Endodermal cell (in vitro differentiated cells): Measurements from ENCODE around the gene CREG1. TPM values are rescaled to one million over a fixed set of nuclear protein-coding genes. Genes with fewer than 3 reads are reported as not detected.

Experiments
- DNase-seq: peaks from one replicate; pipeline ENCODE4 v3.0.0-alpha.2; 2017
- H3K27ac ChIP-seq: 2 replicates; pipeline ENCODE4 v1.5.1; 2013; ENCODE audit warnings: mild to moderate bottlenecking, low read depth, low read length, moderate library complexity
- H3K27me3 ChIP-seq: 2 replicates; pipeline ENCODE4 v1.6.1; 2013; ENCODE audit warnings: mild to moderate bottlenecking, low read length, moderate library complexity; ENCODE audit not compliant: insufficient read depth, control insufficient read depth, poor library complexity, severe bottlenecking
- H3K36me3 ChIP-seq: 2 replicates; pipeline ENCODE4 v1.7.0; 2013; ENCODE audit warnings: mild to moderate bottlenecking, low read length, moderate library complexity; ENCODE audit not compliant: control insufficient read depth, insufficient read depth
- H3K4me1 ChIP-seq: one replicate; pipeline ENCODE4 v1.7.0; 2013; ENCODE audit warnings: low read length; ENCODE audit not compliant: control insufficient read depth, insufficient read depth
- H3K4me3 ChIP-seq: 2 replicates; pipeline ENCODE4 v1.5.1; 2013; ENCODE audit warnings: mild to moderate bottlenecking, low read length, moderate library complexity
- H3K9ac ChIP-seq: 2 replicates; pipeline ENCODE4 v1.6.1; 2013; ENCODE audit warnings: mild to moderate bottlenecking, low read length, moderate library complexity; ENCODE audit not compliant: poor library complexity, severe bottlenecking; ENCODE audit errors: extremely low read depth
- H3K9me3 ChIP-seq: 2 replicates; pipeline ENCODE4 v1.6.1; 2013; ENCODE audit warnings: mild to moderate bottlenecking, low read length, moderate library complexity; ENCODE audit not compliant: control insufficient read depth
- H3K27ac Mint-ChIP-seq: 2 replicates; pipeline ENCODE4 v1.8.0; 2020; ENCODE audit warnings: mixed read lengths
- H3K27me3 Mint-ChIP-seq: 2 replicates; pipeline ENCODE4 v1.8.0; 2021; ENCODE audit warnings: mild to moderate bottlenecking, mixed read lengths; ENCODE audit not compliant: insufficient read depth
- H3K36me3 Mint-ChIP-seq: 2 replicates; pipeline ENCODE4 v1.8.0; 2020; ENCODE audit warnings: low read depth, mixed read lengths
- H3K4me1 Mint-ChIP-seq: 2 replicates; pipeline ENCODE4 v1.8.0; 2020; ENCODE audit warnings: mixed read lengths
- H3K4me3 Mint-ChIP-seq: 2 replicates; pipeline ENCODE4 v1.8.0; 2020; ENCODE audit warnings: mild to moderate bottlenecking, moderate library complexity, mixed read lengths
- H3K9me3 Mint-ChIP-seq: 2 replicates; pipeline ENCODE4 v1.8.0; 2020; ENCODE audit warnings: mild to moderate bottlenecking, mixed read lengths
- WGBS, 2 experiments: methylation state at CpG; one replicate each; pipeline versions ENCODE4 v1.1.5 to v1.1.7; 2013; ENCODE audit warnings: missing lambda C conversion rate in 2 of 2, mixed read lengths in 1 of 2; ENCODE audit not compliant: insufficient coverage in 1 of 2, insufficient read length in 1 of 2; 5-methylcytosine and 5-hydroxymethylcytosine counted together
- total RNA-seq, 2 donors: library from RNA; stranded (reverse); fragmentation: NEBNext Ultra II Directional in 1 of 2; extraction: Animal tissue kit (Norgen Biotek cat#: 25700) in 1 of 2; gene quantifications; 2 replicates in 1 of 2; 3 replicates in 1 of 2; pipeline ENCODE4 v1.2.1, GENCODE V29; 2021
- TF ChIP-seq, protein P1 (sequence below): fragments of 200-600 bp; sonication (generic); conservative IDR thresholded peaks from 2 replicates; pipeline ENCODE4 v1.5.0; 2021; ENCODE audit warnings: antibody characterized with exemption, mild to moderate bottlenecking

CREG1 gene
- total RNA-seq, 2 donors from 2014 or later, result 19.0 to 19.7 TPM

DNA sequence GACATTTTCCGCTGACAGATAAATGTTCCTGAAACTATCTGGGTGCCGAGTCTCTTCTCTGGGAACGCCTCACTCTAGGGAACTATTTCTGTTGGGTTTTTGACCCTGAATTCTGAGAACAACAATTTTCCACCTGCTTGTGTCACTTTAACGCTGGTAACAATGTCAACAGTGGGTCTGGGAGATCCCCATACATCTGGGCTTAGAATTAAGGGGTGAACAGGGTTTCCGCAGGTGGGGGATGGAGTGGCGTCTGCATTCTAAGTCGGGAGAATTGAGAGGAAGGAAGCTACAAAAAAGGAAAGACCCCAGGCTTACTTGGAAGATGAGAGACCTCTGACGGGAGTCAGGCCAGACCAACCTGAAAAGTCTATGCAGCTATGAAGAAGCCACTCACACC lies 44.0 kb downstream of the CREG1 start:
- H3K4me3 Mint-ChIP-seq, result no peak overlapping the region
- no peak overlapping the region for H3K27ac Mint-ChIP-seq
- Histone ChIP-seq H3K27me3 (no peaks in the 10 kb centered on the region), H3K36me3 (no peaks in the 10 kb centered on the region), H3K4me1 (no peaks in the 10 kb centered on the region), H3K27ac (no peak overlapping the region), H3K9me3 (no peaks in the 10 kb centered on the region), H3K4me3 (no peak overlapping the region), H3K9ac (no peak overlapping the region)
- H3K9me3 Mint-ChIP-seq, result no peaks in the 10 kb centered on the region
- WGBS, 2 experiments, result 91 to 92% methylated on average over 7 to 8 of the region's 8 CpGs
- TF ChIP-seq, protein P1, sequence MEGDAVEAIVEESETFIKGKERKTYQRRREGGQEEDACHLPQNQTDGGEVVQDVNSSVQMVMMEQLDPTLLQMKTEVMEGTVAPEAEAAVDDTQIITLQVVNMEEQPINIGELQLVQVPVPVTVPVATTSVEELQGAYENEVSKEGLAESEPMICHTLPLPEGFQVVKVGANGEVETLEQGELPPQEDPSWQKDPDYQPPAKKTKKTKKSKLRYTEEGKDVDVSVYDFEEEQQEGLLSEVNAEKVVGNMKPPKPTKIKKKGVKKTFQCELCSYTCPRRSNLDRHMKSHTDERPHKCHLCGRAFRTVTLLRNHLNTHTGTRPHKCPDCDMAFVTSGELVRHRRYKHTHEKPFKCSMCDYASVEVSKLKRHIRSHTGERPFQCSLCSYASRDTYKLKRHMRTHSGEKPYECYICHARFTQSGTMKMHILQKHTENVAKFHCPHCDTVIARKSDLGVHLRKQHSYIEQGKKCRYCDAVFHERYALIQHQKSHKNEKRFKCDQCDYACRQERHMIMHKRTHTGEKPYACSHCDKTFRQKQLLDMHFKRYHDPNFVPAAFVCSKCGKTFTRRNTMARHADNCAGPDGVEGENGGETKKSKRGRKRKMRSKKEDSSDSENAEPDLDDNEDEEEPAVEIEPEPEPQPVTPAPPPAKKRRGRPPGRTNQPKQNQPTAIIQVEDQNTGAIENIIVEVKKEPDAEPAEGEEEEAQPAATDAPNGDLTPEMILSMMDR, result no peak
- H3K27me3 Mint-ChIP-seq, result peaks cover 4% of the 10 kb centered on the region
- no peaks in the 10 kb centered on the region for H3K36me3 Mint-ChIP-seq
- no peaks in the 10 kb centered on the region for H3K4me1 Mint-ChIP-seq
- DNase-seq, result no peak

DNA sequence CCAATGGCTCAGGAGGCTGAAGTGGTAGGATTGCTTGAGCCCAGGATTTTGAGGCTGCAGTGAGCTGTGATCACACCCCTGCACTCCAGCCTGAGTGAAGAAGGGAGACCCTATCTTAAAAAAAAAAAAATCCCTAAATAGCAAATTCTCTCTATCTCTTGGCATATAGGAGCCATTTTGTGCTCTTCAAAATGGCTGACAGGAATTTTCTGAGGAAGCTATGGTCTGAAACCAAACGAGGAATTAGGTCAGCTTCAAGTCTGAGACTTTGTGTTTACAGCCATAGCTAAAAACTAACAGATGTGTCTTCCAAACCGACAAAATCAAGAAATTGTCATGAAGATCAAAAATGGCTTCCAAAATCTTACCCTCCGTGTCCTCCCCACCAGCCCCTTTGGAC lies 45.8 kb downstream of the CREG1 start:
- H3K9me3 Mint-ChIP-seq, result no peaks in the 10 kb centered on the region
- 92 to 93% methylated on average over 2 to 3 of the region's 3 CpGs for WGBS, 2 experiments
- Histone ChIP-seq H3K4me1 (no peaks in the 10 kb centered on the region), H3K27me3 (no peaks in the 10 kb centered on the region), H3K27ac (no peak overlapping the region), H3K9me3 (no peaks in the 10 kb centered on the region), H3K4me3 (no peak overlapping the region), H3K36me3 (no peaks in the 10 kb centered on the region), H3K9ac (no peak overlapping the region)
- no peak for DNase-seq
- H3K27ac Mint-ChIP-seq, result no peak overlapping the region
- TF ChIP-seq, protein P1, result no peak
- peaks cover 13% of the 10 kb centered on the region for H3K4me1 Mint-ChIP-seq
- no peaks in the 10 kb centered on the region for H3K36me3 Mint-ChIP-seq
- H3K27me3 Mint-ChIP-seq, result peaks cover 4% of the 10 kb centered on the region
- no peak overlapping the region for H3K4me3 Mint-ChIP-seq

DNA sequence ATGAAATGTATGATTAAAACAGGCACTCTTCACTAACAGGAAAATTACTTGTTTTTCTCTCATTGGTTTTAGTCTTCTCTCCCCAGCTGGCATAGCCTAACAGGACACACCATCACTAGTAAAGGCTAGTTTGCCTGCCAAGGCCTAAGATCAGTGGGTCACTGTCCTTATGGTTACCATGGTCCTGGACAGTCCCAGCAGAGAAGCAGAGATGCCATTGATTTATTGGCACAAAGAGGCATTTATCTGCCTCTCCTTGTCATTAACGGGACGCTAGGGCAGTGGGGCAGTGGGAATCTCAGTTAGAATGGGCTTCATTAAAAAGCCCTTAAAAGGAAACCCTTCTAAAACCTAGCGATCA lies 49.1 kb downstream of the CREG1 start:
- TF ChIP-seq, protein P1, result no peak
- H3K27me3 ChIP-seq, result no peaks in the 10 kb centered on the region
- no peak overlapping the region for H3K4me3 Mint-ChIP-seq
- no peak overlapping the region for H3K27ac ChIP-seq
- no peaks in the 10 kb centered on the region for H3K4me1 ChIP-seq
- DNase-seq, result peak; percentile 35
- no peaks in the 10 kb centered on the region for H3K36me3 ChIP-seq
- peaks cover 17% of the 10 kb centered on the region for H3K4me1 Mint-ChIP-seq
- no peaks in the 10 kb centered on the region for H3K36me3 Mint-ChIP-seq
- no peaks in the 10 kb centered on the region for H3K9me3 ChIP-seq
- no peak overlapping the region for H3K4me3 ChIP-seq
- H3K9me3 Mint-ChIP-seq, result no peaks in the 10 kb centered on the region
- H3K27ac Mint-ChIP-seq, result no peak overlapping the region
- no peak overlapping the region for H3K9ac ChIP-seq
- WGBS, 2 experiments, result 63 to 91% methylated on average over 2 to 3 of the region's 3 CpGs
- H3K27me3 Mint-ChIP-seq, result peaks cover 2% of the 10 kb centered on the region
